GM18499 (cell line): ENCODE results near the gene ARSG.
"Not testable (repeated sequence)": the region's sequence is repeated elsewhere in the genome, so short reads cannot be mapped to it uniquely, and the experiment has no call there.

ENCODE experiments used
- ATAC-seq: cut with Tn5 transposase; IDR thresholded peaks from one replicate; pipeline ENCODE4 v1.9.1; 2021; ENCODE audit warnings: moderate number of reproducible peaks; ENCODE audit not compliant: insufficient read depth, unreplicated experiment

Gene ARSG

DNA sequence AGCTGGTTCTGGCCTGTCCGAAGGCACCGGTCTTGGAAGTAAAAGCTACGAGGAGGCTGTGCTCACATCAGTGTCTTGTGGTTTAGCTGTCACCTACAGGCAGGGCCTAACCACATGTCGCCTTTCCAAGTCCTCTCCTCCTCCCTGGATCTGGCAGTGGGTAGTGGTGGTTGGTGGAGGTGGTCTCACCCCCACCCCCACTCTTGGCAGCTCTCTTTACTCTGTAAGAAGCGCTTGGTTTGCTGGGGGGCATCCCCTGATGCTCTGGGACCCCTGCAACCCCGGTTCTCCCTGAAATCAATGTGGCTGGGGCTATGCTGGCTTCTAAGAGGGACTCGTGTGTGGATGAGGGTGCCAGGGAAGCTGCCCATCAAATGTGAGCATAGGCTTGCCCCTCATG lies 97.7 kb downstream of the ARSG start:
- ATAC-seq = no peak

DNA sequence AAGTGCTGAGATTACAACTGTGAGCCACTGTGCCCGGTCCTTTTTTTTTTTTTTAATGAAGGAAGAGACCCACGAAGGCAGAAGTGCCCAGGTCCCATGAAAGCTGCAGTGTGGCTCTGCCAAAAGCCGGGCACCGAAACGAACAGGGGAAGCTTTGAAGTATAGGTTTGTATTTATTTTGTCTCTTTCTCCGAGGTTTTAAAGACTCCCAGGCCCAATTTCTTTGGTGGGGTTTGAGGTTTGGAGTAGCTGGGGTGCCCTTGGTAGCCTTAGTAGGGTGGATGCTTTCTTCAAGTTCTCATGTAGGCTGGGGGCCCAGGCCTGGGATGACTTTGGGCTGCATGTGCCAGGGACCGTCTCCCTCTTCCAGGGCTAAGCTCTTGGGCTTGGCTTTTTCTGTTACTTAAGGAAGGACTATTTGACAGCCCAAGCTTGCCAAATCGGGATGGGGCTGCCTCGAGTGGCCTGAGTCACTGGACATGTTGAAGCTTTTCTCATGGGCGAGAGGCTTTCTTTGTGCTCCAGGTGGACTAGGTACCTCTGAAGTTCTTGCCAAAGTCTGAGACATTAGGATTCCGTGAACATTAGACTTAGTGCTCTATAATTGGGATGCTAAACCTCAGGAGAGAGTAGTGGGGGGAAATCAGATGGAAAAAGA lies 99.7 kb downstream of the ARSG start:
- no peak for ATAC-seq

- no peak for ATAC-seq
Measured at GRCh38 chr17:68391561-68392268, 100.4 kb downstream of the ARSG start.

DNA sequence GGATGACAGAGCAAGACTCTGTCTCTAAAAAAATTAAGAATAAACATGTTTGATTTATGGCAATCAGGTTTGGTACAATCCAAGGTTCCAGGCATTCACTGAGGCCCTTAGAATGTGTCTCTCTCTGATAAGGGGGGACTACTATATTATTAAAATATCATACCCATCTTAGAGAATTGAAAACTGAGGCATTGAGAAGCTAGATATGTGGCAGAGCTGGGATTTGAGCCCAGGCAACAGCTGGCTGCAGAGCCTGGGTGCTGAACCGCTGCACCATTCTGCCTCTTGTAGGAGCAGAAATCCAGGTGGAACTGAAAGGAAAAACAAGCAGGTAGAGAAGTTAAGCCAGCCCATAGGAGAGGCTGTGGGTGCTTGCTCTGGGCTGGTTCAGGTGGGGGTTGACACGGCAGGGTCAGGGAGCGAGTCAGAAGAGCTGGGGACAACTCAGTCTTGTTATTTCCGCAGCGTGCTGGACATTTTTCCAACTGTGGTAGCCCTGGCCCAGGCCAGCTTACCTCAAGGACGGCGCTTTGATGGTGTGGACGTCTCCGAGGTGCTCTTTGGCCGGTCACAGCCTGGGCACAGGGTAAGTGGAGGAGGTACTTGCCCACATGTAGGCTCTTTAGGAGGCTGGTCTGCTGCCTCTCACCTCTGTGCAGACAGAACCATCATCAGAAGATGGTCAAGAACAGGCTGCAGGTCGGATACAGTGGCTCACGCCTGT lies 103.5 kb downstream of the ARSG start:
- ATAC-seq = no peak

- no peak for ATAC-seq
Measured at GRCh38 chr17:68396226-68397107, 105.2 kb downstream of the ARSG start.

- ATAC-seq = no peak
Measured at GRCh38 chr17:68397108-68397536, 105.8 kb downstream of the ARSG start.

GRCh38 chr17:68398691-68399637 lies 107.7 kb downstream of the ARSG start:
- no peak for ATAC-seq

- ATAC-seq = no peak
Measured at GRCh38 chr17:68399638-68400403, 108.5 kb downstream of the ARSG start.

DNA sequence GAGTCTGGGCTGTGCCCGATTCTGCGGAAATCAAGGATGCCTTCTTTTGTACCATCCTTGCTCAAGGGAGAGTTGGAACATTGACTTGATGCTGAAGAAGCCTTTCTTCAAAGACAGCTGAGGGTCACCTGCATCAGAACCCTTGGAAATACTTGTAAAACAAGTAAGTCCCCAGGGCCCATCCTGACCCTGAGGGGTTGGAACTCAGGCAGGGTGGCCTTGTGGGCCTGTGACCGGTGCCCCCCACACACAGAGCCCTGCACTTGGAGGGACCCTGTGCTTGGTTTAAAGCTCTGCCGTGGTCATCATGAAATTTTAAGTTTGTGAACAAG lies 109.1 kb downstream of the ARSG start:
- no peak for ATAC-seq

DNA sequence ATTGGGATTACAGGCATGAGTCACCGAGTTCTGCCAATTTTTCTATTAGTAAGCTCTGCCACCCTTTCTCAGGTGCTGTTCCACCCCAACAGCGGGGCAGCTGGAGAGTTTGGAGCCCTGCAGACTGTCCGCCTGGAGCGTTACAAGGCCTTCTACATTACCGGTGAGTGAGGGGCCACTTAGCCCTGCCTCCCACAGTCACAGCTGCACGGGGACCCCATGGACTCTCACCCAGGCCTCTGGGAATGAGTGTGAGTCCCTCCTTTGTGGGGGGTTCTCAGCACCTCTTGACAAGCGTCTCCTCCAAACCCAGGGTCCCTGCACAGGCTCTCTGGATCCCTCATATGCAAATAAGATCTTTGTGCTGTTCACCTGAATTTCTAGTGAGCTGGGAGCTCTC lies 110.0 kb downstream of the ARSG start:
- no peak for ATAC-seq

DNA sequence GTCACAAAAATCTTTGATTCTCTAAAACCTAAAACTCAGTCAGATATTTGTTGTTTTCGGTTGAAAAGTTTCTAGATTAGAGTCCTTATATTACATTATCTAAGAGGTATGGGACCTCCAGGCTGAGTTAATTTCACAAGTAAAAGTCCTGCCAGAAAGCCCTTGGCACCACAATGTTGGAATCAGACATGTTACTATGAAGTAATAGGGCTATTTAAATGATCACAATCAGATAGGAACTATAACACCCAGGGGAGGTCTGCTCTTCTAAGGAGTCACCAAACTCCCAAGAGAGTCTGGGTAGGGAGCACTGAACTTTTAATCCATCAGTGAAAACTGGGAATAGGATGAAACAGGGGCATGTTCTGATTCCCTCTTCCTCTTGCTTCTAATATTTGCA lies 111.8 kb downstream of the ARSG start:
- no peak for ATAC-seq

DNA sequence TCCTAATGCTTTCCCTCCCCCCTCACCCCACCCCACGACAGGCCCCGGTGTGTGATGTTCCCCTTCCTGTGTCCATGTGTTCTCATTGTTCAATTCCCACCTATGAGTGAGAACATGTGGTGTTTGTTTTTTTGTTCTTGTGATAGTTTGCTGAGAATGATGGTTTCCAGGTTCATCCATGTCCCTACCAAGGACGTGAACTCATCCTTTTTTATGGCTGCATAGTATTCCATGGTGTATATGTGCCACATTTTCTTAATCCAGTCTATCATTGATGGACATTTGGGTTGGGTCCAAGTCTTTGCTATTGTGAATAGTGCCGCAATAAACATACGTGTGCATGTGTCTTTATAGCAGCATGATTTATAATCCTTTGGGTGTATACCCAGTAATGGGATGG lies 112.5 kb downstream of the ARSG start:
- not testable (repeated sequence) for ATAC-seq

- ATAC-seq = not testable (repeated sequence)
Measured at GRCh38 chr17:68407656-68408055, 116.4 kb downstream of the ARSG start.

DNA sequence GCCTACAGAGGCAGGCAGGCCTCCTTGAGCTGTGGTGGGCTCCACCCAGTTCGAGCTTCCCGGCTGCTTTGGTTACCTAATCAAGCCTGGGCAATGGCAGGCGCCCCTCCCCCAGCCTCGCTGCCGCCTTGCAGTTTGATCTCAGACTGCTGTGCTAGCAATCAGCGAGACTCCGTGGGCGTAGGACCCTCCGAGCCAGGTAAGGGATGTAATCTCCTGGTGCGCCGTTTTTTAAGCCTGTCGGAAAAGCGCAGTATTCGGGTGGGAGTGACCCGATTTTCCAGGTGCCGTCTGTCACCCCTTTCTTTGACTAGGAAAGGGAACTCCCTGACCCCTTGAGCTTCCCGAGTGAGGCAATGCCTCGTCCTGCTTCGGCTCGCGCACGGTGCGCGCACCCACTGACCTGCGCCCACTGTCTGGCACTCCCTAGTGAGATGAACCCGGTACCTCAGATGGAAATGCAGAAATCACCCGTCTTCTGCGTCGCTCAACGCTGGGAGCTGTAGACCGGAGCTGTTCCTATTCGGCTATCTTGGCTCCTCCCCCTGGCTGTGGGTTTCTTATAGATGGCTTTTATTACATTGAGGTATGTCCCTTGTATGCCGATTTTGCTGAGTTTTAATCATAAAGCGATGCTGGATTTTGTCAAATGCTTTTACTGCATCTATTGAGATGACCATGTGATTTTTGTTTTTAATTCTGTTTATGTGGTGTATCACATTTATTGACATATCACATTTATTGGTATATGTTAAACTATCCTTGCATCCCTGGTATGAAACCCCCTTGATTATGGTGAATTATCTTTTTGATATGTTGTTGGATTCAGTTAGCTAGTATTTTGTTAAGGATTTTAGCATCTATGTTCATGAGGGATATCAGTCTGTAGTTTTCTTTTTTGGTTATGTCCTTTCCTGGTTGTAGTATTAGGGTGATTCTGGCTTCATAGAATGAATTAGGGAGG lies 122.6 kb downstream of the ARSG start:
- ATAC-seq = not testable (repeated sequence)

DNA sequence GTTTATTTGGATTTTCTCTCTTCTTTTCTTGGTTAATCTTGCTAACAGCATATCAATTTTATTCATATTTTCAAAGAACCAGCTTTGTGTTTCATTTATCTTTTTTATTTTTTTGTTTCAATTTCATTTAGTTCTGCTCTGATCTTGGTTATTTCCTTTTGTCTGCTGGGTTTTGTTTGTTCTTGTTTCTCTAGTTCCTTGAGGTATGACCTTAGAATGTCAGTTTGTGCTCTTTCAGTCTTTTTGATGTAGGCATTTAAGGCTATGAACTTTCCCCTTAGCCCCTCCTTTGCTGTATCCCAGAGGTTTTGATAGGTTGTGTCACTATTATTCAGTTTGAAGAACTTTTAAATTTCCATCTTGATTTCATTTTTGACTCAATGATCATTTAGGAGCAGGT lies 123.6 kb downstream of the ARSG start:
- ATAC-seq = not testable (repeated sequence)

- ATAC-seq = no peak
Measured at GRCh38 chr17:68417317-68417716, 126.0 kb downstream of the ARSG start.

DNA sequence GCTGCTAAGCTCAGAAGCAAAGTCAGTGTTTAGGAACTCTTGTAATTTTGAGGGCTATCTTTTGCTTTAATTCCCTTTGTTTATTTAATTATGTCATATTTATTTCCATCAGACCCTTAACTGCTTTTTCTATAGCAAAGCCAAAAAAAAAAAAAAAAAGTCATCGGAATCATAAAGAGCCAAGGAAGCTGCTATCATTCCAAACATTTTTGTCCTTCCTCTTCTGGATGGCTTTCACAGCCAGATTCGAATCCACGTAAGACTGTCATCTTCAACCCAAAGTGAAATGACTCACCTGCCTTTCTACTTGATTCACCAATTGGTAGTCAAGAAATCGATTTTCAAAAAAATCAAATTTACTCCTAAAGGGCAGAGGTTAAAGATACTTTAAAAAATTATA lies 127.6 kb downstream of the ARSG start:
- ATAC-seq = no peak

- no peak for ATAC-seq
Measured at GRCh38 chr17:68420065-68420464, 128.8 kb downstream of the ARSG start.
